ENCODE measurements around the gene CDC25B. TPM values are rescaled to one million over a fixed set of nuclear protein-coding genes. Genes with fewer than 3 reads are reported as not detected.
A peak's percentile ranks its signal among the peaks of the same experiment; 100 is the strongest.

CDC25B gene
- total and polyA plus RNA-seq, 2 of the 8 experiments (the other 6 are each of a cell fraction or from before 2014, with no cell fraction given) = 21.7 to 31.2 TPM

GRCh38 chr20:3766422-3767109 is 29.5 kb upstream of the CDC25B start:
- Histone ChIP-seq H2BK15ac (ENCODE audit: low read length) (no peak overlapping the region), H3K4ac (replicated peaks; ENCODE audit: insufficient read length, low read depth, low read length) (no peak overlapping the region), H3K23me2 (ENCODE audit: low read depth, low read length) (peaks cover 12% of the 10 kb centered on the region; the same call in 1 of the 2 replicates), H3K18ac (ENCODE audit: extremely low read depth, low read length) (no peak overlapping the region), H4K5ac (ENCODE audit: insufficient read length, low read depth, low read length) (no peak overlapping the region), H3K36me3 (ENCODE audit: control insufficient read depth in 2 of 4, insufficient read depth in 4 of 4, low read length in 3 of 4) (peaks cover 0 to 4% (median 0%) of the 10 kb centered on the region in 4 experiments; a peak in 1 of 8 replicates), H3K27me3 (replicated peaks in 1 of 4; ENCODE audit: control insufficient read depth in 3 of 4, extremely low read depth in 1 of 4, insufficient read depth in 3 of 4, low read length in 3 of 4) (no peaks in the 10 kb centered on the region), H3K27ac (ENCODE audit: low read depth, low read length) (no peak overlapping the region), H2BK5ac (ENCODE audit: low read depth, low read length) (no peak overlapping the region), H3K9me3 (ENCODE audit: insufficient read depth in 2 of 2, low read depth in 1 of 2, low read length in 1 of 2) (no peaks in the 10 kb centered on the region), H3K23ac (ENCODE audit: insufficient read length) (no peak overlapping the region), H4K8ac (ENCODE audit: extremely low read depth, insufficient read depth, low read length) (peak overlapping the region; percentile 74; the same call in 1 of the 2 replicates), H3K4me2 (ENCODE audit: insufficient read depth in 1 of 2, low read depth in 2 of 2, low read length in 2 of 2) (peak overlapping the region; percentile 79 to 99), H2BK120ac (replicated peaks; ENCODE audit: low read depth, low read length) (no peak overlapping the region), H4K20me1 (replicated peaks in 1 of 2; ENCODE audit: control insufficient read depth in 1 of 2, insufficient read depth in 2 of 2, low read length in 2 of 2) (peaks cover 0 to 8% of the 10 kb centered on the region in 2 experiments), H2AFZ (ENCODE audit: low read length) (no peak overlapping the region), H2BK12ac (ENCODE audit: low read depth, low read length) (no peak overlapping the region), H3K4me1 (replicated peaks in 1 of 4; ENCODE audit: control insufficient read depth in 3 of 4, insufficient read depth in 4 of 4, low read length in 3 of 4) (peaks cover 3 to 15% (median 6%) of the 10 kb centered on the region in 4 experiments; a peak in 6 of 7 replicates), H3K14ac (ENCODE audit: insufficient read length) (no peak overlapping the region), H2AK5ac (ENCODE audit: low read depth, low read length) (no peak overlapping the region), H3K4me3 (ENCODE audit: extremely low read depth in 1 of 4, insufficient read depth in 2 of 4, low read depth in 3 of 4, low read length in 4 of 4) (peak overlapping the region; percentile 74 to 94 (median 88)), H2BK20ac (ENCODE audit: low read length) (no peak overlapping the region), H3K79me1 (ENCODE audit: low read depth, low read length) (peaks cover 14% of the 10 kb centered on the region), H3K9ac (replicated peaks in 1 of 4; ENCODE audit: extremely low read depth in 1 of 4, low read depth in 3 of 4, low read length in 3 of 4) (peak overlapping the region; percentile 9 to 68 (median 60); a peak in 6 of 7 replicates), H4K91ac (replicated peaks; ENCODE audit: insufficient read length, low read length) (no peak overlapping the region), H3K56ac (replicated peaks; ENCODE audit: insufficient read length, low read depth, low read length) (no peak overlapping the region), H3K79me2 (ENCODE audit: control insufficient read depth in 1 of 2, insufficient read depth in 2 of 2, low read length in 2 of 2) (peaks cover 0 to 25% of the 10 kb centered on the region in 2 experiments; a peak in 1 of 4 replicates)
- WGBS, 2 experiments (ENCODE audit: extremely low coverage in 1 of 2, insufficient coverage in 1 of 2, insufficient read length in 1 of 2, insufficient replicate concordance in 2 of 2, low coverage in 1 of 2, low lambda C conversion rate in 2 of 2, missing lambda C conversion rate in 1 of 2) = 35% methylated on average over 9 of the region's 9 CpGs; no CpG with 5 or more reads in 1 of the 2 experiments
- TF ChIP-seq CEBPB (IDR thresholded peaks at IDR 0.05; ENCODE audit: low read depth, low read length) = no peak
- FAIRE-seq (no peak), DNase-seq (ENCODE audit: low read depth in 1 of 2, low spot score in 2 of 2) (no peak)
- ChIA-PET CTCF (ENCODE audit: partially characterized antibody) (interaction anchor here (0.6 to 14.2 kb wide), 12 partner anchors 14 to 616 kb away, joined by 3 to 277 read pairs (median 4); partner anchors contain the start of genes AP5S1, HSPA12B and SPEF1), POLR2A (ENCODE audit: partially characterized antibody) (interaction anchor here (0.7 to 4.4 kb wide), 8 partner anchors 11 to 512 kb away, joined by 3 to 46 read pairs (median 8); no protein-coding TSS in a partner anchor)

Data from H1 (cell line).